Vagina (tissue), 2 donors: ENCODE data around the gene GNAQ. TPM values are rescaled to one million over a fixed set of nuclear protein-coding genes. Genes with fewer than 3 reads are reported as not detected.
"Not testable (repeated sequence)": the region's sequence is repeated elsewhere in the genome, so short reads cannot be mapped to it uniquely, and the experiment has no call there.

Experiments
- DNase-seq, 2 donors: peaks; one replicate each; pipeline ENCODE4 v3.0.0-alpha.2; 2017; ENCODE audit errors: extremely low spot score in 2 of 2
- H3K27ac ChIP-seq: fragments of 200-600 bp; sonication (generic); one replicate; pipeline ENCODE4 v1.5.1; 2019
- H3K27me3 ChIP-seq: fragments of 200-600 bp; sonication (generic); one replicate; pipeline ENCODE4 v1.5.1; 2019
- H3K36me3 ChIP-seq, 2 donors: fragments of 200-600 bp; sonication (generic); one replicate each; pipeline ENCODE4 v1.5.1; 2017 to 2019
- H3K4me1 ChIP-seq: fragments of 200-600 bp; sonication (generic); one replicate; pipeline ENCODE4 v1.5.1; 2019
- H3K4me3 ChIP-seq, 2 donors: fragments of 200-600 bp; sonication (generic); 1 replicate in 1 of 2; 2 replicates in 1 of 2; pipeline ENCODE4 v1.5.1; 2016 to 2019
- H3K9me3 ChIP-seq: fragments of 200-600 bp; sonication (generic); one replicate; pipeline ENCODE4 v1.5.1; 2019
- POLR2A ChIP-seq, 2 donors: fragments of 450-650 bp; IDR thresholded peaks; one replicate each; pipeline ENCODE4 v1.6.1; 2017; ENCODE audit warnings: antibody characterized with exemption in 2 of 2, mild to moderate bottlenecking in 2 of 2, moderate library complexity in 2 of 2
- POLR2AphosphoS5 ChIP-seq, 2 donors: sonication (generic); formaldehyde crosslinking; IDR thresholded peaks; one replicate each; pipeline ENCODE4 v1.9.0; 2017; ENCODE audit warnings: antibody characterized with exemption in 2 of 2, mild to moderate bottlenecking in 2 of 2, low read depth in 1 of 2; ENCODE audit not compliant: insufficient read depth in 1 of 2
- intact Hi-C: fragments of 100-400 bp; cut with DNase I; formaldehyde crosslinking; loops from one replicate; pipeline ENCODE4 v1.15.1; 2023
- total RNA-seq: library from RNA; depleted of rRNA; stranded (reverse); fragments of >200 nt; gene quantifications from one replicate; pipeline ENCODE4 v1.2.3, GENCODE V29; 2016
- TF ChIP-seq, protein P1 (sequence below), 3 experiments: fragments of 450-650 bp in 2 of 3; fragments of 200-600 bp in 1 of 3; sonication (generic) in 1 of 3; IDR thresholded peaks; one replicate each; pipeline ENCODE4 v1.5.1; 2017 to 2019; ENCODE audit warnings: antibody characterized with exemption in 3 of 3, mild to moderate bottlenecking in 2 of 3, moderate library complexity in 2 of 3

The GNAQ gene
- total RNA-seq, 1 donor from 2014 or later, result 31.9 TPM

DNA sequence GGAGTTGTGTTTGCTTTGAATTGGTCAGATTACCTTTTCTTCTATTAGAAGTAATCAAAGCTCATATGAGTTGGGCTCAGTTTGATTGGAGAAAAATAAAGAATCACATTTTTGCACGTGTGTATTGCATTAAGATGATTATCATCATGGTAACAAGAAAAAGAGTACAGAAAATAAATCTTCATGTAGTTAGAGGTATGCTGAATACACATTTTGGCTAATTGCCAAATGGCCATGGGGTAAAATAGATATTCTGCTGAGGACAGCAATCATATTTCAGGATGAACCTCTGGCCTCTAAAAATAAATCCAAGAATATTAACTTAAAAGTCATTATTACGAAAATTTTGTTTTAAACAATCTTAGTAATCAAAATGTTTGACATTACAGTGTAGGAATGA lies 38.9 kb upstream of the GNAQ start:
- no peak overlapping the region for H3K4me3 ChIP-seq
- no peaks in the 10 kb centered on the region for H3K27me3 ChIP-seq
- DNase-seq, result no peak
- no peak overlapping the region for H3K27ac ChIP-seq
- H3K4me1 ChIP-seq, result no peaks in the 10 kb centered on the region
- H3K36me3 ChIP-seq, result no peaks in the 10 kb centered on the region
- intact Hi-C loops, result no loop called here
- TF ChIP-seq POLR2AphosphoS5 (IDR thresholded peaks at IDR 0.05; ENCODE audit: insufficient read depth in 1 of 2, low read depth in 1 of 2) (no peak), POLR2A (IDR thresholded peaks at IDR 0.05) (no peak)
- TF ChIP-seq, protein P1, sequence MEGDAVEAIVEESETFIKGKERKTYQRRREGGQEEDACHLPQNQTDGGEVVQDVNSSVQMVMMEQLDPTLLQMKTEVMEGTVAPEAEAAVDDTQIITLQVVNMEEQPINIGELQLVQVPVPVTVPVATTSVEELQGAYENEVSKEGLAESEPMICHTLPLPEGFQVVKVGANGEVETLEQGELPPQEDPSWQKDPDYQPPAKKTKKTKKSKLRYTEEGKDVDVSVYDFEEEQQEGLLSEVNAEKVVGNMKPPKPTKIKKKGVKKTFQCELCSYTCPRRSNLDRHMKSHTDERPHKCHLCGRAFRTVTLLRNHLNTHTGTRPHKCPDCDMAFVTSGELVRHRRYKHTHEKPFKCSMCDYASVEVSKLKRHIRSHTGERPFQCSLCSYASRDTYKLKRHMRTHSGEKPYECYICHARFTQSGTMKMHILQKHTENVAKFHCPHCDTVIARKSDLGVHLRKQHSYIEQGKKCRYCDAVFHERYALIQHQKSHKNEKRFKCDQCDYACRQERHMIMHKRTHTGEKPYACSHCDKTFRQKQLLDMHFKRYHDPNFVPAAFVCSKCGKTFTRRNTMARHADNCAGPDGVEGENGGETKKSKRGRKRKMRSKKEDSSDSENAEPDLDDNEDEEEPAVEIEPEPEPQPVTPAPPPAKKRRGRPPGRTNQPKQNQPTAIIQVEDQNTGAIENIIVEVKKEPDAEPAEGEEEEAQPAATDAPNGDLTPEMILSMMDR (IDR thresholded peaks at IDR 0.05), result no peak
- H3K9me3 ChIP-seq, result no peaks in the 10 kb centered on the region

DNA sequence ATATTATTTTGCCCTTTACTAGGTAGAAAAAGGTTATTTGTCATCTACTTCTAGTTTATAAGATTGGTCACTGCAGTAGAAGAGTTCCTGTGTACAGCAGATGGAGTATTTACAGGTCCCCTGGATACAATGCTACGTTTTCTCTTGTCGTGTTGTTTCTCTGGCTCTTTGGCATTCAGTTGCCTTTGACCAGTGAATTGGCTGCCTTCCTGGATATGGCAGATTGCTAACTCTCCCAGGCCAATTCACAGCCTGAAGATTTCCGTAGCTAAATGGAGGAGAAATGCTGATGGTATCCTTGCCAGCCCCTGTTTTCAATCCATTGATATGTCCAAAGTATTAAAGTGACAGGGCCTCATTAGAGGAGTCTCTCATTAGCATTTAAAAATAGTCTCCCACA lies 32.5 kb upstream of the GNAQ start:
- no peak for DNase-seq
- H3K27me3 ChIP-seq, result no peaks in the 10 kb centered on the region

DNA sequence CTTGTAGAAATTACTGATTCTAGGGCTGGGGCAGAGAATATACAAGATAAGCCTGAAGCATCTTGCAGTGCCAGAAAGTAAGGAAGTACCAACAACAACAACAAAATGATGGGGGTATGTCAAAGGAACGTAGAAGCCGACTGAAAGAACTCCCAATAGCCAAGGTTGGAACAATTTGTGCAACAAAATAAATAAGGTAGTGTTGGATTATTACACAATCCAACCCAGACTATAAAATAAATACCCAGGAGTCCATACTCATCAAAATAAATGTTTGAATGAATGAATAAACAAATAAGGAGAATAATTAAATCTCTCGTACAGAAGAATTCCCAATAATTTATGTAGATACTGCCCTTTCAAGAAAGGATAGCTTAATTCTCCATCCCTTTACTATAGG lies 31.1 kb upstream of the GNAQ start:
- H3K36me3 ChIP-seq, result no peaks in the 10 kb centered on the region
- intact Hi-C loops, result no loop called here
- no peaks in the 10 kb centered on the region for H3K9me3 ChIP-seq
- no peaks in the 10 kb centered on the region for H3K27me3 ChIP-seq
- no peak overlapping the region for H3K27ac ChIP-seq
- H3K4me3 ChIP-seq, result no peak overlapping the region
- no peak for TF ChIP-seq POLR2AphosphoS5 (IDR thresholded peaks at IDR 0.05; ENCODE audit: insufficient read depth in 1 of 2, low read depth in 1 of 2)
- TF ChIP-seq, protein P1 (IDR thresholded peaks at IDR 0.05), result no peak
- no peak for TF ChIP-seq POLR2A (IDR thresholded peaks at IDR 0.05)
- H3K4me1 ChIP-seq, result no peaks in the 10 kb centered on the region
- DNase-seq, result no peak

More for the DNA sequence above, 32.5 kb upstream of the GNAQ start:
- Histone ChIP-seq H3K36me3 (no peaks in the 10 kb centered on the region), H3K9me3 (no peaks in the 10 kb centered on the region), H3K4me1 (no peaks in the 10 kb centered on the region), H3K4me3 (no peak overlapping the region), H3K27ac (no peak overlapping the region)
- intact Hi-C loops, result no loop called here
- TF ChIP-seq POLR2AphosphoS5 (IDR thresholded peaks at IDR 0.05; ENCODE audit: insufficient read depth in 1 of 2, low read depth in 1 of 2) (no peak), POLR2A (IDR thresholded peaks at IDR 0.05) (no peak)
- TF ChIP-seq, protein P1 (IDR thresholded peaks at IDR 0.05), result no peak

DNA sequence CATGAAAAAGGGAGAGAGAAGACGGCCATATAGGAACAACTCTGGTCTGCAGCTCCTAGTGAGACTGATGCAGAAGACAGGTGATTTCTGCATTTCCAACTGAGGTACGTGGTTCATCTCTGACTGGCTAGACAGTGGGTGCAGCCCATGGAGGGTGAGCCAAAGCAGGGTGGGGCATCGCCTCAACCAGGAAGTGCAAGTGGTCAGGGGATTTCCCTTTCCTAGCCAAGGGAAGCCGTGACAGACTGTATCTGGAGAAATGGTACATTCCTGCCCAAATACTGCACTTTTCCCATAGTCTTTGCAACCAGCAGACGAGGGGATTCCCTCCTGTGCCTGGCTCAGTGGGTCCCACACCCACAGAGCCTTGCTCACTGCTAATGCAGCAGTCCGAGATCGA lies 22.6 kb upstream of the GNAQ start:
- H3K27ac ChIP-seq, H3K9me3 ChIP-seq, H3K4me3 ChIP-seq, H3K27me3 ChIP-seq, DNase-seq, H3K4me1 ChIP-seq, intact Hi-C loops, H3K36me3 ChIP-seq: not testable (repeated sequence)

DNA sequence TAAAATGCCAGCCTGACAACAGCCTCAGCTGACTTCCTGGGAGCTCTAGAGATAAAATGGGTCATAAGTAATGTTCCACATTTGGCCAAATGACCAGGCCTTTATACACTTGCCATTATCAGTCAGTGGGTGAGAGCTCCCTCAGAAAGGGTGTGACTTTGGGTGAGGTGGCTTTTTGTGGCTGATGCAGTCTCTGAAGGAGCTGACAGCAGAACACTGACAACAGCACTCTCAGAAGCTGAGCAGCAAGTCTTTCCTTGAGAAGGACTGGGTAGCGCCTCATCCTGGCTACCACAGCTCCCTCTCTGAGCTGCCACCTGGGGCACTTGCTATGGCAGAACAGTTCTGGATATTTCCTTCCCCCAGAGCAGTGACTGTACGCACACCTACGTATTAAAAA lies 22.0 kb upstream of the GNAQ start:
- no peaks in the 10 kb centered on the region for H3K36me3 ChIP-seq
- H3K4me3 ChIP-seq, result no peak overlapping the region
- H3K4me1 ChIP-seq, result no peaks in the 10 kb centered on the region
- DNase-seq, result no peak
- TF ChIP-seq, protein P1 (IDR thresholded peaks at IDR 0.05), result no peak
- no peak for TF ChIP-seq POLR2A (IDR thresholded peaks at IDR 0.05)
- no peak for TF ChIP-seq POLR2AphosphoS5 (IDR thresholded peaks at IDR 0.05; ENCODE audit: insufficient read depth in 1 of 2, low read depth in 1 of 2)
- no peak overlapping the region for H3K27ac ChIP-seq
- H3K9me3 ChIP-seq, result no peaks in the 10 kb centered on the region
- intact Hi-C loops, result no loop called here
- H3K27me3 ChIP-seq, result no peaks in the 10 kb centered on the region

DNA sequence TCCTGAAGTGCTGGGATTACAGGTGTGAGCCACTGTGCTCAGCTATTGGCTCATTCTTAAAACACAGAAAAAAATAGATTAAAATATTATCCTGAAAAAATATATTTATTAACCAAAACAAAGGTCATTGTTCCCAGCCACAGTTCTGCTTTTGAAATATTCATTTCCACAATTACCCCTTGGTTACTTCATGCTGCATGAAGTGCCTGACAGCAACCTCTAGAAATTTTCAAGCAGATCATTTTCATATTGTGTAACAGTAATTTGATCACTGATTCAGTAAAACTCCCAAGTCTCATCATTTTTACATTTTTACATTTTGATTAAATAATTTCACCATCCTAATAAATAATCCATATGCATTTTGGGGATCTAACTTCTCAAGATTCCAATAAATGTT lies 18.8 kb upstream of the GNAQ start:
- no peak overlapping the region for H3K4me3 ChIP-seq
- no peaks in the 10 kb centered on the region for H3K36me3 ChIP-seq
- intact Hi-C loops, result no loop called here
- no peak for DNase-seq
- H3K9me3 ChIP-seq, result no peaks in the 10 kb centered on the region
- TF ChIP-seq, protein P1 (IDR thresholded peaks at IDR 0.05), result no peak
- no peak for TF ChIP-seq POLR2A (IDR thresholded peaks at IDR 0.05)
- no peak for TF ChIP-seq POLR2AphosphoS5 (IDR thresholded peaks at IDR 0.05; ENCODE audit: insufficient read depth in 1 of 2, low read depth in 1 of 2)
- no peaks in the 10 kb centered on the region for H3K27me3 ChIP-seq
- H3K27ac ChIP-seq, result no peak overlapping the region
- H3K4me1 ChIP-seq, result no peaks in the 10 kb centered on the region
